Measurements from ENCODE around the gene NPAS2. TPM values are rescaled to one million over a fixed set of nuclear protein-coding genes. Genes with fewer than 3 reads are reported as not detected.

Gene NPAS2
- total RNA-seq, 1 experiment from 2014 or later = 38.3 TPM

GRCh38 chr2:100791936-100792308 is 28.0 kb upstream of the NPAS2 start:
- intact Hi-C loops (cut with micrococcal nuclease; ENCODE audit: unreplicated experiment) = no loop called here
- no peaks in the 10 kb centered on the region for H4K20me1 ChIP-seq (ENCODE audit: insufficient read depth)
- no peak overlapping the region for H3K4me3 ChIP-seq
- DNase-seq = no peak
- H3K4me1 ChIP-seq (replicated peaks; ENCODE audit: insufficient read depth) = peaks cover 15% of the 10 kb centered on the region
- CTCF ChIA-PET = no interaction called here
- POLR2A ChIA-PET (ENCODE audit: unreplicated experiment) = interaction anchor here (0.6 kb wide), 1 partner anchor 165 kb away, joined by 3 read pairs; no protein-coding TSS in a partner anchor
- H2AFZ ChIP-seq = no peak overlapping the region
- TF ChIP-seq CTCF (conservative IDR thresholded peaks at IDR 0.05) = no peak
- TF ChIP-seq EZH2 (IDR thresholded peaks at IDR 0.05; ENCODE audit: low read depth) = no peak
- H3K4me2 ChIP-seq = no peak overlapping the region
- H3K9me3 ChIP-seq (ENCODE audit: insufficient read depth, low read depth) = no peaks in the 10 kb centered on the region
- H3F3A ChIP-seq (ENCODE audit: insufficient read depth, low read depth) = peaks cover 6% of the 10 kb centered on the region
- no peaks in the 10 kb centered on the region for H3K36me3 ChIP-seq (ENCODE audit: low read depth)
- no TSS peak for BruUV-seq (replicated peaks)
- H3K27ac ChIP-seq = no peak overlapping the region
- no peaks in the 10 kb centered on the region for H3K9me2 ChIP-seq (ENCODE audit: insufficient read depth)
- no peaks in the 10 kb centered on the region for H3K79me2 ChIP-seq (ENCODE audit: low read depth)
- H3K27me3 ChIP-seq (ENCODE audit: insufficient read depth, low read depth) = no peaks in the 10 kb centered on the region

GRCh38 chr2:100793220-100793619 is 26.7 kb upstream of the NPAS2 start:
- no peak overlapping the region for H3K27ac ChIP-seq
- no peaks in the 10 kb centered on the region for H3K9me3 ChIP-seq (ENCODE audit: insufficient read depth, low read depth)
- H3K4me2 ChIP-seq = no peak overlapping the region
- no peaks in the 10 kb centered on the region for H3K27me3 ChIP-seq (ENCODE audit: insufficient read depth, low read depth)
- H3K36me3 ChIP-seq (ENCODE audit: low read depth) = no peaks in the 10 kb centered on the region
- H3K9me2 ChIP-seq (ENCODE audit: insufficient read depth) = no peaks in the 10 kb centered on the region
- H3K4me1 ChIP-seq (replicated peaks; ENCODE audit: insufficient read depth) = peaks cover 15% of the 10 kb centered on the region
- ChIA-PET CTCF (no interaction called here), POLR2A (ENCODE audit: unreplicated experiment) (no interaction called here)
- no peaks in the 10 kb centered on the region for H3K79me2 ChIP-seq (ENCODE audit: low read depth)
- DNase-seq = no peak
- TF ChIP-seq CTCF (conservative IDR thresholded peaks at IDR 0.05) (no peak), EZH2 (IDR thresholded peaks at IDR 0.05; ENCODE audit: low read depth) (no peak)
- intact Hi-C loops (cut with micrococcal nuclease; ENCODE audit: unreplicated experiment) = no loop called here
- peaks cover 5% of the 10 kb centered on the region; the same call in 1 of the 2 replicates for H3F3A ChIP-seq (ENCODE audit: insufficient read depth, low read depth)
- no peak overlapping the region for H3K4me3 ChIP-seq
- no peaks in the 10 kb centered on the region for H4K20me1 ChIP-seq (ENCODE audit: insufficient read depth)
- no TSS peak for BruUV-seq (replicated peaks)
- H2AFZ ChIP-seq = no peak overlapping the region

GRCh38 chr2:100793982-100794381 is 26.0 kb upstream of the NPAS2 start:
- Histone ChIP-seq H3K9me3 (ENCODE audit: insufficient read depth, low read depth) (no peaks in the 10 kb centered on the region), H3K9me2 (ENCODE audit: insufficient read depth) (no peaks in the 10 kb centered on the region), H3K4me1 (replicated peaks; ENCODE audit: insufficient read depth) (peaks cover 15% of the 10 kb centered on the region), H3F3A (ENCODE audit: insufficient read depth, low read depth) (peaks cover 5% of the 10 kb centered on the region; the same call in 1 of the 2 replicates), H4K20me1 (ENCODE audit: insufficient read depth) (no peaks in the 10 kb centered on the region), H3K27me3 (ENCODE audit: insufficient read depth, low read depth) (no peaks in the 10 kb centered on the region), H3K4me2 (no peak overlapping the region), H3K27ac (no peak overlapping the region), H3K36me3 (ENCODE audit: low read depth) (no peaks in the 10 kb centered on the region), H2AFZ (no peak overlapping the region), H3K79me2 (ENCODE audit: low read depth) (no peaks in the 10 kb centered on the region), H3K4me3 (no peak overlapping the region)
- DNase-seq = no peak
- ChIA-PET CTCF (no interaction called here), POLR2A (ENCODE audit: unreplicated experiment) (no interaction called here)
- no TSS peak for BruUV-seq (replicated peaks)
- TF ChIP-seq CTCF (conservative IDR thresholded peaks at IDR 0.05) = no peak
- no peak for TF ChIP-seq EZH2 (IDR thresholded peaks at IDR 0.05; ENCODE audit: low read depth)
- intact Hi-C loops (cut with micrococcal nuclease; ENCODE audit: unreplicated experiment) = no loop called here

Measured in PC-9 (cell line).